Measurements from ENCODE around the gene ARL13A.

ARL13A gene

DNA sequence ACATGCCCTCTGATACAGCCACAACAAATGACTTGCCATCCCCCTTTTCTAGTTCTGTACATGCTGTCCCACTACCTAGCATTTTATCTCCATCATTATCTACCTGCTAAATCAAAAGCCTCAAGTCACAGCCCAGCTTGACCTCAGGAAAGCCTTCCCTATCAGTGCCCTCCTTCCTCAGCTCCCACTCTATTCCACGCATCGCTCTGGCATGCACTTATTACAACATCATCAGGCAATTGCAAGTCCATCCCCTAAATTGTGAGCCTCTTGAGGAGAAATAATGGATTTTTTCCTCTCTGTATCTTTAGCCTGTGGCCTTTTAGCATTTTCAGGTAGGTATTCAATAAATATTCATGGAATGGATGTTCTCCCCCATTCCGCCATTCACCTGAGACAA lies 5.7 kb downstream of the ARL13A start:
- TF ChIP-seq CTCF (IDR thresholded peaks at IDR 0.05), result no peak

DNA sequence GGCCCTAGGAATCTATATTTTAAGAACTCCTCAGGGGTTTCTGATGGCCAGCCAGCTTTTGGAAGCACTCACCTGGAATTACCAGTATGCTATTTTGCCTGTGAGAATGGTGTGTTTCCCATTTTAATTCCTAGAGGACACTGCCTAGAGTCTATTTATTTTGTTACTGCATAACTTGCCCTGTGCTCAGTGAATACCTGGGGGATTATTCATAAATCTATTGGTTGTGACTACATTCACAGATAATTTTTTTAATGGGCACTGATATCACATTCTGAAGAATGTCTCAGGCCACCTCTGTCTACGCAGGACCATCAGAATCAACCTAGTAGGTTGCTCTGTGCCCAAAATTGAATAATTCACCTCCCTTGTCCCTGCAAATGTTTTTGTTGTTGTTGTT lies 6.7 kb downstream of the ARL13A start:
- no peak for TF ChIP-seq CTCF (IDR thresholded peaks at IDR 0.05)

DNA sequence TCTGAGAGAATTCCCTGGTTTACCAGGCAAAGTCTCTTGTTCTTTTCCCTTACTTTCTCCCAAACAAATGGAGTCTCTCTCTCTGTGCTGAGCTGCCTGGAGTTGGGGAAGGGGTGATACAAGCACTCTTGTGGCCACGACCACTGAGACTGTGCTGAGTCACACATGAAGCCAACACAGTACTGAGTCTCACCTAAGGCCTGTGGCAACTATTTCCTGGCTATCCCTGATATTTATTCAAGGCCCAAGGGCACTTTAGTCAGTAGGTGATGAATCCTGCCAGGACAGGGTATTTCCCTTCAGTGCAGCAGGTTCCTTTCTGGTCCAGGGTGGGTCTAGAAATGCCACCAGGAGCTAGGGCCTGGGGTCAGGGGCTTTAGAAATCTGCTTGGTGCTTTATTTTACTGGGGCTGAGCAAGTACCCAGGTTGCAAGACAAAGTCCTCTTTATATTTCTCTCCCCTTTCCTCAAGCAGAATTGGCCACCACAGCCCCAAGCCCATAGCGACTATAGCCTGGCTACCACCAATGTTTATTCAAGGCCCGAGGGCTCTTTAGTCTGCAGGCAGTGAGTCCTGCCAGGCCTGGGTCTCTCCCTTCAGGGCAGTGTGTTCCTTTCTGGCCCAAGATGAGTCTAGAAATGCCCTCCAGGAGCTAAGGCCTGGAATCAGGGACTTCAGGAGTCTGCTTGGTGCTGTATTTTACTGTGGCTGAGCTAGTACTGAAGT lies 10.5 kb downstream of the ARL13A start:
- no peak for TF ChIP-seq CTCF (IDR thresholded peaks at IDR 0.05)

GRCh38 chrX:100980608-100981497 lies 11.3 kb downstream of the ARL13A start:
- TF ChIP-seq CTCF (IDR thresholded peaks at IDR 0.05), result no peak

- TF ChIP-seq CTCF (IDR thresholded peaks at IDR 0.05), result no peak
Observed at GRCh38 chrX:100984818-100985217, 15.3 kb downstream of the ARL13A start.

DNA sequence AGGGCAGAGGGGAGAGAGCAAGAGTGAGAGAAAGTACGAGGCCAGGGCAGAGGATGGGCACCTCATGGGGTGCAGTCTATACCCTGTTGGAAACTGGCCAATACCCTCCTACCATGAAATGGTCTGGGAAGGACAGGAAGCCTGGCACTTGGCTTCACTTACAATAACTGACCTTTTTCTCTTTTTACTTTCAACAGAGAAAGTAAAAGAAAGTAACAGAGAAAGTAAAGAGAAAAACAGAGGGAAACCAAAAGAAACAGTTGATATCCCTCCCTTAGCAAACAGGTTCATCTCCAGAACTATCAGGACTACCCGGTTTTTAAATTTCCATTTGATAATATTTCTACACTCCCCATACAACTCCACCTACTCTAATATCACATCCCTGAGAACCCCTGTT lies 20.6 kb downstream of the ARL13A start:
- no peak for TF ChIP-seq CTCF (IDR thresholded peaks at IDR 0.05)

DNA sequence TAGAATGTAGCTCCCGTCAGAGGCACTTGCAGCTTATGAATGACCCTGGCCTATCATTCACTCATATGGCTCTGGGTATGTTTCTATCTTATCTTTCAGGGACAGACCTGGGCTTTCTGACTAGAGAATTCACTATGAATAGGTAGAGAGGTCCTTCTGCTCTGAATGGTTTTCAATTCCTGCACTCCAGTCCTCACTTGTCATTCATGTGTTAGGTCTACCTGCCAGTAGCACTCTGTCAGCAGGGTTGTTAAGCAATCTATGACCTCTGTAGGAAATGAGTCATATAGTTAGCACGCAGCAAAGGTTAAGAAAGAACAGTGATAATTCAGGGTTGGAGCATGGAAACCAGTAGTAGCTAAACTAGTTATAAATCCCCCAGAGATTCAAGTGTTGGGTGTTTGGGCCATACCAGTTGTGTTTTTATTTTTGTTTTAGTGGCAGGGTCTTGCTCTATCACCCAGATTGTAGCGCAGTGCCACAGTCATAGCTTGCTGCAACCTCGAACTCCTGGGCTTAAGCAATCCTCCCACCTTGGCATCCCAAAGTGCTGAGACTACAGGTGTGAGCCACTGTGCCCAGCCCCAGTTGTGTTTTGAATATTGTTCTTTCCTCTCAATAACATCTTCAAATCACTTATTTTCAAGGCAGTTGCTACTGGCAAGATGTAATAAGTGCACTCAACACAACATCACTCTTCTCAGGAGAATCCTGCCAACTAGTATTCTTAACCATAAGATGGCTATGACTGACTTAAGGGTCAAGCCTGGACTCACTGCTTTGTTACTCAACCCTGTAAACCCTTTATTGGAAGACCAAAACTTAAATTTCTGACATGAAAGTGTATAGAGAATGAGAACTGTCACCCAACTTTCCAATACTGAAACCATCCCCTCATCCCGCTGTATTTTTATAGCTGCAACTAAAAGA lies 25.1 kb downstream of the ARL13A start:
- TF ChIP-seq CTCF (IDR thresholded peaks at IDR 0.05), result no peak
